ENCODE measurements around the gene GET4.

Gene GET4

GRCh38 chr7:944744-945143 lies 68.4 kb downstream of the GET4 start:
- H3K27ac ChIP-seq = no peak overlapping the region
- no peak for TF ChIP-seq CTCF (conservative IDR thresholded peaks at IDR 0.05)

GRCh38 chr7:945147-945555 lies 68.8 kb downstream of the GET4 start:
- TF ChIP-seq CTCF (conservative IDR thresholded peaks at IDR 0.05) = no peak
- H3K27ac ChIP-seq = no peak overlapping the region

GRCh38 chr7:945556-946255 lies 69.4 kb downstream of the GET4 start:
- no peak overlapping the region for H3K27ac ChIP-seq
- TF ChIP-seq CTCF (conservative IDR thresholded peaks at IDR 0.05) = no peak

All from VCaP (cell line).